GM06990 (cell line): Measurements from ENCODE around the gene CMTM5.

Experiments used
- DNase-seq: peaks from one replicate; pipeline ENCODE4 v3.0.0-alpha.2; 2011; ENCODE audit not compliant: insufficient read length; ENCODE audit errors: extremely low read depth
- H3K27me3 ChIP-seq: replicated peaks from 2 replicates; pipeline ENCODE4 v1.6.0; 2011; ENCODE audit warnings: low read length; ENCODE audit not compliant: control insufficient read depth, insufficient read depth
- H3K36me3 ChIP-seq: 2 replicates; pipeline ENCODE4 v1.5.1; 2011; ENCODE audit warnings: low read length; ENCODE audit not compliant: control insufficient read depth, insufficient read depth
- H3K4me3 ChIP-seq: replicated peaks from 2 replicates; pipeline ENCODE4 v1.5.1; 2011; ENCODE audit warnings: low read depth, mild to moderate bottlenecking, control low read depth, low read length
- CTCF ChIP-seq: IDR thresholded peaks from 2 replicates; pipeline ENCODE4 v1.5.1; 2011; ENCODE audit warnings: low read length, control low read depth, mild to moderate bottlenecking, inconsistent platforms; ENCODE audit not compliant: insufficient read depth, poor library complexity, severe bottlenecking

CMTM5 gene

GRCh38 chr14:23351681-23352505 lies 25.0 kb upstream of the CMTM5 start:
- DNase-seq = no peak
- peaks cover 7% of the 10 kb centered on the region for H3K27me3 ChIP-seq
- H3K36me3 ChIP-seq = no peaks in the 10 kb centered on the region
- H3K4me3 ChIP-seq = no peak overlapping the region; the same call in 1 of the 2 replicates
- TF ChIP-seq CTCF = no peak

GRCh38 chr14:23352506-23353432 lies 24.1 kb upstream of the CMTM5 start, which contains the start of gene SLC22A17:
TSS of gene SLC22A17 (minus strand) at chr14:23352887.
- TF ChIP-seq CTCF = no peak
- peaks cover 7% of the 10 kb centered on the region for H3K27me3 ChIP-seq
- no peak for DNase-seq
- H3K4me3 ChIP-seq = peak within 1 kb of the TSS; percentile 19; the same call in 1 of the 2 replicates
- H3K36me3 ChIP-seq = no peaks in the 10 kb centered on the region

- DNase-seq = no peak
- H3K27me3 ChIP-seq = peaks cover 7% of the 10 kb centered on the region
- H3K4me3 ChIP-seq = no peak overlapping the region
- no peaks in the 10 kb centered on the region for H3K36me3 ChIP-seq
- TF ChIP-seq CTCF = no peak
These were observed 23.4 kb upstream of the CMTM5 start for GRCh38 chr14:23353433-23353780.

GRCh38 chr14:23354990-23355389 lies 21.9 kb upstream of the CMTM5 start:
- no peak for TF ChIP-seq CTCF
- Histone ChIP-seq H3K4me3 (no peak overlapping the region), H3K36me3 (no peaks in the 10 kb centered on the region), H3K27me3 (peaks cover 7% of the 10 kb centered on the region)
- DNase-seq = no peak

GRCh38 chr14:23355871-23356435 lies 20.9 kb upstream of the CMTM5 start:
- DNase-seq = no peak
- no peaks in the 10 kb centered on the region for H3K36me3 ChIP-seq
- H3K27me3 ChIP-seq = peaks cover 7% of the 10 kb centered on the region
- no peak overlapping the region for H3K4me3 ChIP-seq
- no peak for TF ChIP-seq CTCF
